HepG2 (cell line): ENCODE results near the gene ISCA1. TPM values are rescaled to one million over a fixed set of nuclear protein-coding genes. Genes with fewer than 3 reads are reported as not detected.

Experiments
- ATAC-seq: fragments of 200-7000 bp; cut with Tn5 transposase; 3 replicates; pipeline ENCODE4 v1.9.1; 2020; ENCODE audit warnings: mild to moderate bottlenecking, moderate library complexity
- Bru-seq: library from RNA; stranded (reverse); fragments of 400-500 nt; gene quantifications from one replicate; lab custom pipeline; 2021; lab: Mats Ljungman, UMichigan
- BruChase-seq, 2 experiments: library from RNA; stranded (reverse); fragments of 400-500 nt; gene quantifications; one replicate each; lab custom pipeline; 2021; lab: Mats Ljungman, UMichigan
- BruUV-seq: library from RNA; stranded (reverse); fragments of 400-500 nt; replicated peaks from 2 replicates; lab custom pipeline; 2021; lab: Mats Ljungman, UMichigan
- CTCF ChIA-PET: fragments of 300-600 bp; formaldehyde crosslinking; extraction: SDS; loops from one replicate; lab custom pipeline; 2021; ENCODE audit warnings: low total read pairs, inconsistent platforms, low intra/inter-chr PET ratio; lab: Yijun Ruan, JAX
- POLR2A ChIA-PET: fragments of 350-600 bp; sonication (Branson Sonifier 250); formaldehyde crosslinking; loops from one replicate; lab custom pipeline; 2020; ENCODE audit warnings: antibody characterized with exemption, inconsistent platforms; lab: Yijun Ruan, JAX
- DNase-seq: peaks from one replicate; pipeline ENCODE4 v3.0.0-alpha.2; 2015; ENCODE audit warnings: low spot score
- FAIRE-seq: peaks from 3 replicates; lab custom pipeline; 2011; peaks lifted over from hg19 to GRCh38; lab: Jason Lieb, UNC
- H2AFZ ChIP-seq: one replicate; pipeline ENCODE4 v1.6.1; 2011; ENCODE audit warnings: low read length, inconsistent platforms
- H3K27ac ChIP-seq: fragments of 300-600 bp; 3 replicates; pipeline ENCODE4 v1.8.0; 2011; ENCODE audit warnings: mixed run types, mild to moderate bottlenecking, mixed read lengths, low read length, inconsistent platforms; ENCODE audit not compliant: insufficient read depth; ENCODE audit errors: extremely low read length
- H3K27me3 ChIP-seq, 2 experiments: fragments of 200-600 bp in 1 of 2; 2 replicates in 1 of 2; 3 replicates in 1 of 2; pipeline versions ENCODE4 v1.6.0 to v1.8.0; 2011; ENCODE audit warnings: low read length in 2 of 2, mild to moderate bottlenecking in 2 of 2, moderate library complexity in 2 of 2, inconsistent platforms in 1 of 2; ENCODE audit not compliant: insufficient read depth in 2 of 2, control insufficient read depth in 1 of 2
- H3K36me3 ChIP-seq, 2 experiments: fragments of 200-600 bp in 1 of 2; replicated peaks in 1 of 2; 2 replicates in 1 of 2; 3 replicates in 1 of 2; pipeline versions ENCODE4 v1.5.1 to v1.8.0; 2011; ENCODE audit warnings: low read length in 2 of 2, inconsistent platforms in 1 of 2; ENCODE audit not compliant: insufficient read depth in 2 of 2, control insufficient read depth in 1 of 2
- H3K4me1 ChIP-seq: 2 replicates; pipeline ENCODE4 v1.5.1; 2012; ENCODE audit warnings: low read length, inconsistent platforms; ENCODE audit not compliant: insufficient read depth
- H3K4me2 ChIP-seq: 2 replicates; pipeline ENCODE4 v1.6.0; 2011; ENCODE audit warnings: low read depth, low read length, inconsistent platforms
- H3K4me3 ChIP-seq, 3 experiments: fragments of 200-600 bp in 1 of 3; sonication (generic), shearing (Covaris generic) in 1 of 3; replicated peaks in 1 of 3; 2 replicates each; pipeline ENCODE4 v1.5.1; 2011 to 2016; ENCODE audit warnings: low read length in 3 of 3, inconsistent platforms in 2 of 3, low read depth in 2 of 3, mild to moderate bottlenecking in 2 of 3, control low read depth in 1 of 3, mixed read lengths in 1 of 3; ENCODE audit not compliant: insufficient read depth in 1 of 3
- H3K79me2 ChIP-seq: one replicate; pipeline ENCODE4 v1.6.1; 2011; ENCODE audit warnings: low read length, inconsistent platforms; ENCODE audit not compliant: insufficient read depth
- H3K9ac ChIP-seq: 2 replicates; pipeline ENCODE4 v1.6.0; 2011; ENCODE audit warnings: mild to moderate bottlenecking, low read depth, low read length, inconsistent platforms; ENCODE audit not compliant: insufficient read depth
- H3K9me3 ChIP-seq: 2 replicates; pipeline ENCODE4 v1.5.1; 2012; ENCODE audit warnings: mild to moderate bottlenecking, low read length
- H4K20me1 ChIP-seq: 2 replicates; pipeline ENCODE4 v1.6.0; 2011; ENCODE audit warnings: inconsistent platforms, mild to moderate bottlenecking, low read length, moderate library complexity; ENCODE audit not compliant: insufficient read depth
- AHR ChIP-seq: IDR thresholded peaks from 2 replicates; pipeline ENCODE4 v1.6.1; 2018; ENCODE audit warnings: missing genetic modification reagents, missing compliant biosample characterization
- ARNT2 ChIP-seq: sonication (generic); formaldehyde crosslinking; IDR thresholded peaks from 2 replicates; pipeline ENCODE4 v1.8.0; 2022; ENCODE audit warnings: mild to moderate bottlenecking, low read depth, missing genetic modification reagents, moderate library complexity
- FOXK1 ChIP-seq: sonication (generic); formaldehyde crosslinking; IDR thresholded peaks from 2 replicates; pipeline ENCODE4 v1.4.0; 2020; ENCODE audit warnings: low read depth, missing genetic modification reagents, borderline replicate concordance
- FOXM1 ChIP-seq: sonication (generic); formaldehyde crosslinking; IDR thresholded peaks from 2 replicates; pipeline ENCODE4 v1.5.0; 2020; ENCODE audit warnings: missing genetic modification reagents
- RFXAP ChIP-seq: sonication (generic); formaldehyde crosslinking; IDR thresholded peaks from 2 replicates; pipeline ENCODE4 v1.4.0; 2020; ENCODE audit warnings: missing genetic modification reagents, borderline replicate concordance
- SALL1 ChIP-seq: sonication (generic); formaldehyde crosslinking; IDR thresholded peaks from 2 replicates; pipeline ENCODE4 v1.8.0; 2022; ENCODE audit warnings: mild to moderate bottlenecking, missing genetic modification reagents
- ZIK1 ChIP-seq: sonication (generic); formaldehyde crosslinking; IDR thresholded peaks from 2 replicates; pipeline ENCODE4 v1.5.0; 2020; ENCODE audit warnings: mild to moderate bottlenecking, low read depth, missing genetic modification reagents, borderline replicate concordance
- ZNF235 ChIP-seq: sonication (generic); formaldehyde crosslinking; IDR thresholded peaks from 2 replicates; pipeline ENCODE4 v1.8.1; 2023; ENCODE audit warnings: mild to moderate bottlenecking, missing genetic modification reagents, borderline replicate concordance
- ZNF44 ChIP-seq: sonication (generic); formaldehyde crosslinking; IDR thresholded peaks from 2 replicates; pipeline ENCODE4 v1.5.1; 2020; ENCODE audit warnings: mild to moderate bottlenecking, missing genetic modification reagents
- ZNF570 ChIP-seq: sonication (generic); formaldehyde crosslinking; IDR thresholded peaks from 2 replicates; pipeline ENCODE4 v1.4.0; 2020; ENCODE audit warnings: mild to moderate bottlenecking, missing genetic modification reagents, borderline replicate concordance
- ZNF737 ChIP-seq: sonication (generic); formaldehyde crosslinking; IDR thresholded peaks from 2 replicates; pipeline ENCODE4 v1.5.0; 2020; ENCODE audit warnings: missing genetic modification reagents, mild to moderate bottlenecking, borderline replicate concordance
- WGBS: methylation state at CpG from one replicate; pipeline ENCODE4 v1.1.6; 2017; ENCODE audit warnings: low lambda C conversion rate; 5-methylcytosine and 5-hydroxymethylcytosine counted together
- in situ Hi-C: cut with HindIII; loops from 2 replicates; pipeline ENCODE4 v1.10.0; 2017; ENCODE audit warnings: low pct_unique_long_range_greater_than_20kb; ENCODE audit not compliant: extremely low pct_ligation_motif_present
- intact Hi-C: fragments of 100-400 bp; cut with micrococcal nuclease; formaldehyde crosslinking; loops from one replicate; pipeline ENCODE4 v1.10.0; 2022; ENCODE audit not compliant: unreplicated experiment
- long read RNA-seq, 2 experiments: library from RNA in 1 of 2; library from polyadenylated mRNA in 1 of 2; stranded (forward) in 1 of 2; unstranded in 1 of 2; transcript quantifications; one replicate each; pipeline ENCODE4 v2.0.0, GENCODE V29; 2019 to 2022
- polyA minus RNA-seq, 3 experiments: library from RNA; depleted of rRNA, polyadenylated mRNA; stranded (reverse); fragments of >200 nt; gene quantifications; 2 replicates each; pipeline ENCODE4 v1.2.3, GENCODE V29; 2011; ENCODE audit warnings: low replicate concordance in 1 of 3
- polyA plus RNA-seq, 8 experiments: library from polyadenylated mRNA; depleted of rRNA in 3 of 8; stranded (reverse) in 7 of 8; unstranded in 1 of 8; fragments of >200 nt; fragmentation: Illumina TruSeq in 4 of 8; extraction: Trizol in 4 of 8; gene quantifications; 2 replicates each; pipeline versions ENCODE4 v1.2.1 to v1.2.3, GENCODE V29; 2011 to 2016; ENCODE audit warnings: low read depth in 4 of 8, missing spikeins in 1 of 8, mixed read lengths in 1 of 8; ENCODE audit not compliant: insufficient read depth in 1 of 8
- total RNA-seq, 5 experiments: library from RNA; depleted of rRNA; stranded (reverse); fragments of >200 nt; fragmentation: Illumina TruSeq; extraction: Trizol; gene quantifications; 2 replicates each; pipeline ENCODE4 v1.2.3, GENCODE V29; 2016; ENCODE audit warnings: low read depth in 1 of 5
- TF ChIP-seq, protein P1 (sequence below): sonication (generic); formaldehyde crosslinking; IDR thresholded peaks from 2 replicates; pipeline ENCODE4 v1.5.1; 2020; ENCODE audit warnings: mild to moderate bottlenecking, missing genetic modification reagents, borderline replicate concordance

Gene ISCA1
- total RNA-seq (2016; rRNA removed; fragmentation: Illumina TruSeq; extraction: Trizol) = 40.9 and 55.0 TPM in 2 replicates
- total RNA-seq (2016; cell fraction: cytosol; rRNA removed; fragmentation: Illumina TruSeq; extraction: Trizol; ENCODE audit: low read depth) = 52.3 and 55.7 TPM in 2 replicates
- 43.2 and 52.1 TPM in 2 replicates for total RNA-seq (2016; cell fraction: insoluble cytoplasmic fraction; rRNA removed; fragmentation: Illumina TruSeq; extraction: Trizol)
- total RNA-seq (2016; cell fraction: membrane; rRNA removed; fragmentation: Illumina TruSeq; extraction: Trizol) = 86.1 and 93.3 TPM in 2 replicates
- 25.0 and 26.1 TPM in 2 replicates for total RNA-seq (2016; cell fraction: nucleus; rRNA removed; fragmentation: Illumina TruSeq; extraction: Trizol)
- 22.0 and 29.2 TPM in 2 replicates for polyA plus RNA-seq (2011; rRNA removed)
- 12.4 and 20.1 TPM in 2 replicates for polyA plus RNA-seq (2011; cell fraction: cytosol; rRNA removed)
- 8.6 and 10.7 TPM in 2 replicates for polyA plus RNA-seq (2011; cell fraction: nucleus; rRNA removed)
- polyA plus RNA-seq (2012) = 27.7 and 28.7 TPM in 2 replicates
- 66.1 and 75.8 TPM in 2 replicates for polyA plus RNA-seq (2016; cell fraction: cytosol; fragmentation: Illumina TruSeq; extraction: Trizol; ENCODE audit: low read depth)
- polyA plus RNA-seq (2016; cell fraction: insoluble cytoplasmic fraction; fragmentation: Illumina TruSeq; extraction: Trizol; ENCODE audit: low read depth) = 58.6 and 61.4 TPM in 2 replicates
- polyA plus RNA-seq (2016; cell fraction: membrane; fragmentation: Illumina TruSeq; extraction: Trizol; ENCODE audit: low read depth) = 84.0 and 89.1 TPM in 2 replicates
- 40.7 and 42.0 TPM in 2 replicates for polyA plus RNA-seq (2016; cell fraction: nucleus; fragmentation: Illumina TruSeq; extraction: Trizol; ENCODE audit: insufficient read depth, low read depth)
- 16.4 and 27.7 TPM in 2 replicates for polyA minus RNA-seq (2011; rRNA and poly(A)+ RNA removed; ENCODE audit: low replicate concordance)
- 9.5 and 10.6 TPM in 2 replicates for polyA minus RNA-seq (2011; cell fraction: cytosol; rRNA and poly(A)+ RNA removed)
- polyA minus RNA-seq (2011; cell fraction: nucleus; rRNA and poly(A)+ RNA removed) = 28.2 and 32.8 TPM in 2 replicates
- percentile 89 among the genes with signal in this experiment for Bru-seq, nascent RNA
- BruChase-seq, experiment 1, labeled RNA remaining after a 6-hour chase = percentile 92 among the genes with signal in this experiment
- BruChase-seq, experiment 2, labeled RNA remaining after a 2-hour chase = percentile 91 among the genes with signal in this experiment
- long read RNA-seq, experiment 1, transcript ISCA1-203 (4 exons, 1,958 nt) = major isoform, 31 of 39 reads
- long read RNA-seq, experiment 1, partial matches to known transcripts = 0 of 39 reads
- long read RNA-seq, experiment 1, other reads (novel, unspliced or antisense) = 8 of 39 reads
- long read RNA-seq, experiment 2, transcript ISCA1-203 (4 exons, 1,958 nt) = major isoform, 45 of 82 reads
- long read RNA-seq, experiment 2, partial matches to known transcripts = 1 of 82 reads
- long read RNA-seq, experiment 2, other reads (novel, unspliced or antisense) = 33 of 82 reads

DNA sequence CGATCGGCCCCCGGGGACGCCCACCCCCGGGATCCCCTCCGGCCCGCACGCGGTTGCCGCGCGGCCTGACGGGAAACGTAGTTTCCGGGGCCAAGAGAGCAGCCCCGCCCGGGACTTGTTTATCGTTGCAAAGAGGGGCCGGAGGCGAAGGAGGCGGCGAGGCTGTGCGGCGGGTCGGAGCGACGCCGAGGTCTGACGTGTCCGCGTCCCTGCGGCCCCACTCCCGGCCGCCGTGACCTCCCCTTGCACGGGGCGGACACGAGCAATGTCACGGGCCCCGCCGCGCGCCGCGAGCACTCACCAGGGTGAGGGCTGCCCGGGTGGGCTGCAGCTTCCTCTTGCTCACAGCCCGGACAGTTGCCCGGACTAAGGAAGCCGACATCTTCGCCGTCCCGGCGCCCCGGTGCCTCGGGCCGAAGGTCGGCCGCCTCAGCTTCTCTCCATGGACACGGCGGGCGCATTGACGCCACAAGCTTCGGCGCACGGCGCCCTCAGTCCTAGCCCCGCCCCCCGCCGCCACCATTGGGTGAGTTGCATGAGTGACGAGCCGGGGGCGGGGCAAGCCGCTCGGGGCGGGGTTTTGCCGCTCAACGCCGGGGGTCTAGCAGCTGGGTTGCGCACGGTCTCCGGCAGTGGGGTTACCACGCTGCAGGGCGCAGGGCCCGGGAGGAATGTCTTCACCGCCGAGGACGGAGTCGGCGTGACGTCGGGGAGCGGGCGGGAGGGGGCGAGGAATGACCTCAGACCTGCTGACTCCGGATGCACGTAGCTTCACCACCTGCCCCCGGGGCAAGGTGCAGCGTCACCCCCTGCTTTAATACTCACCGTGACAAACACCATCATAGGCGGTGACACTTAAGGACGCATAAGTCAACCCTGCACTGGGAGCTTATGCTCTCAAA lies at the start of gene ISCA1:
Gene ISCA1 (minus strand): TSS at position 462 of the 902 bp plus-strand sequence. CDS start 80 bp downstream, at position 382.
- Histone ChIP-seq H3K9me3 (no peaks in the 10 kb centered on the region), H3K27me3 (no peaks in the 10 kb centered on the region), H3K36me3 (peaks cover 2 to 7% of the 10 kb centered on the region in 2 experiments; a peak in 1 of 5 replicates), H3K4me3 (peak within 1 kb of the TSS; percentile 69 to 93 (median 86)), H2AFZ (peak within 1 kb of the TSS; percentile 66), H3K4me2 (peak within 1 kb of the TSS; percentile 84), H3K4me1 (peaks cover 46% of the 10 kb centered on the region), H3K9ac (peak within 1 kb of the TSS; percentile 94), H3K27ac (peak within 1 kb of the TSS; percentile 97), H4K20me1 (peaks cover 14% of the 10 kb centered on the region), H3K79me2 (peaks cover 43% of the 10 kb centered on the region)
- in situ Hi-C loops = loop anchor here (10.0 kb wide), 1 partner anchor 338 kb away; the partner anchor contains the start of gene NAA35
- DNase-seq = peak; percentile 86
- 0% methylated on average over 11 of the region's 101 CpGs for WGBS
- peak; percentile 85 for ATAC-seq
- no peak for FAIRE-seq
- CTCF ChIA-PET = no interaction called here
- POLR2A ChIA-PET = interaction anchor here (0.7 to 2.1 kb wide), 8 partner anchors 16 to 1331 kb away, joined by 3 to 15 read pairs (median 4); no protein-coding TSS in a partner anchor
- intact Hi-C loops = loop anchor here (5.0 to 10.0 kb wide), 2 partner anchors 122 to 190 kb away; no protein-coding TSS in a partner anchor
- BruUV-seq = no TSS peak
- TF ChIP-seq ZNF44 (CRISPR knock-in tag) (0 out of 2 replicates have a peak, but pooled peaks have one; percentile 33), ZNF570 (CRISPR knock-in tag) (no peak), ARNT2 (CRISPR knock-in tag) (no peak), ZNF235 (peak; percentile 78), AHR (no peak), RFXAP (CRISPR knock-in tag) (peak; percentile 51; the same call in 1 of the 2 replicates), FOXK1 (CRISPR knock-in tag) (peak; percentile 37), SALL1 (peak; percentile 52), ZIK1 (CRISPR knock-in tag) (peak; percentile 18; the same call in 1 of the 2 replicates), ZNF737 (CRISPR knock-in tag) (no peak), FOXM1 (no peak)
- TF ChIP-seq, protein P1, sequence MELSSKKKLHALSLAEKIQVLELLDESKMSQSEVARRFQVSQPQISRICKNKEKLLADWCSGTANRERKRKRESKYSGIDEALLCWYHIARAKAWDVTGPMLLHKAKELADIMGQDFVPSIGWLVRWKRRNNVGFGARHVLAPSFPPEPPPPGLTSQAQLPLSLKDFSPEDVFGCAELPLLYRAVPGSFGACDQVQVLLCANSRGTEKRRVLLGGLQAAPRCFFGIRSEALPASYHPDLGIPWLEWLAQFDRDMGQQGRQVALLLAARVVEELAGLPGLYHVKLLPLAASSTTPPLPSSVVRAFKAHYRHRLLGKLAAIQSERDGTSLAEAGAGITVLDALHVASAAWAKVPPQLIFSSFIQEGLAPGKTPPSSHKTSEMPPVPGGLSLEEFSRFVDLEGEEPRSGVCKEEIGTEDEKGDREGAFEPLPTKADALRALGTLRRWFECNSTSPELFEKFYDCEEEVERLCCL (CRISPR knock-in tag) = 0 out of 2 replicates have a peak, but pooled peaks have one; percentile 48
